Testis (tissue), 2 donors: ENCODE data around the gene DDX52.

ENCODE experiments used
- CTCF ChIP-seq, 3 experiments: fragments of 450-650 bp in 2 of 3; fragments of 200-600 bp in 1 of 3; sonication (generic) in 1 of 3; IDR thresholded peaks; one replicate each; pipeline ENCODE4 v1.5.1; 2016 to 2019; ENCODE audit warnings: antibody characterized with exemption in 3 of 3, mild to moderate bottlenecking in 2 of 3, moderate library complexity in 1 of 3
- POLR2A ChIP-seq: fragments of 450-650 bp; IDR thresholded peaks from one replicate; pipeline ENCODE4 v1.6.1; 2017; ENCODE audit warnings: antibody characterized with exemption, mild to moderate bottlenecking, moderate library complexity

GRCh38 chr17:37614823-37615222 lies 28.4 kb downstream of the DDX52 start:
- no peak for TF ChIP-seq CTCF (IDR thresholded peaks at IDR 0.05)
- no peak for TF ChIP-seq POLR2A
